Right lobe of liver (tissue), 6 donors: ENCODE measurements around the gene TMEM200B. TPM values are rescaled to one million over a fixed set of nuclear protein-coding genes. Genes with fewer than 3 reads are reported as not detected.

Experiments used
- ATAC-seq, 4 donors: fragments of 200-7000 bp; cut with Tn5 transposase; one replicate each; pipeline ENCODE4 v1.9.1; 2020; ENCODE audit warnings: mild to moderate bottlenecking in 4 of 4, moderate library complexity in 4 of 4
- DNase-seq, 3 donors: peaks; one replicate each; pipeline ENCODE4 v3.0.0-alpha.2; 2020
- H3K27ac ChIP-seq, 3 donors: fragments of 200-600 bp; one replicate each; pipeline ENCODE4 v1.8.0; 2022
- H3K27me3 ChIP-seq, 2 donors: fragments of 200-600 bp; one replicate each; pipeline ENCODE4 v1.8.0; 2022
- H3K36me3 ChIP-seq, 4 donors: fragments of 200-600 bp; sonication (generic) in 1 of 4; one replicate each; pipeline versions ENCODE4 v1.5.1 to v1.8.0; 2017 to 2022; ENCODE audit warnings: control low read depth in 1 of 4
- H3K4me1 ChIP-seq, 4 donors: fragments of 200-600 bp; sonication (generic) in 1 of 4; one replicate each; pipeline versions ENCODE4 v1.5.1 to v1.8.0; 2017 to 2022; ENCODE audit warnings: control low read depth in 1 of 4
- H3K4me3 ChIP-seq, 3 donors: fragments of 200-600 bp; one replicate each; pipeline ENCODE4 v1.8.0; 2022
- H3K9me3 ChIP-seq, 4 donors: fragments of 200-600 bp; sonication (generic) in 1 of 4; one replicate each; pipeline versions ENCODE4 v1.5.1 to v1.8.0; 2017 to 2022; ENCODE audit warnings: control low read depth in 1 of 4
- POLR2A ChIP-seq: fragments of 450-650 bp; IDR thresholded peaks from one replicate; pipeline ENCODE4 v1.6.1; 2017; ENCODE audit warnings: antibody characterized with exemption, mild to moderate bottlenecking
- WGBS: methylation state at CpG from one replicate; pipeline ENCODE4 v1.1.6; 2018; ENCODE audit warnings: low coverage, low lambda C conversion rate; ENCODE audit not compliant: insufficient coverage; ENCODE audit errors: missing lambda C conversion rate; 5-methylcytosine and 5-hydroxymethylcytosine counted together
- intact Hi-C, 2 donors: fragments of 100-400 bp; cut with DNase I; formaldehyde crosslinking; loops; one replicate each; pipeline versions ENCODE4 v1.11.2 to v1.14.1; 2022
- total RNA-seq, 6 experiments: library from RNA; depleted of rRNA in 2 of 6; stranded (reverse); fragments of >200 nt in 2 of 6; fragmentation: NEBNext Ultra II Directional in 3 of 6; extraction: Animal tissue kit (Norgen Biotek cat#: 25700) in 3 of 6; gene quantifications; one replicate each; pipeline versions ENCODE4 v1.1.0 to v1.2.4, GENCODE V29; 2016 to 2023
- TF ChIP-seq, protein P1 (sequence below), 4 donors: fragments of 200-600 bp in 3 of 4; fragments of 450-650 bp in 1 of 4; IDR thresholded peaks; one replicate each; pipeline versions ENCODE4 v1.5.1 to v1.8.0; 2016 to 2022; ENCODE audit warnings: antibody characterized with exemption in 4 of 4, mild to moderate bottlenecking in 2 of 4
- donor health status: DM: no; HTN: yes; CAD: no.
- donor health status: DM: no; HTN: no; CAD: no.
- donor health status: DM: no; HTN: no; CAD: no.
- donor health status: DM: no; HTN: yes; CAD: no.
- donor health status: DM: no; HTN: yes; CAD: no.

The TMEM200B gene
- total RNA-seq, 6 experiments from 2014 or later: 0.83 to 4.5 (median 1.4) TPM

DNA sequence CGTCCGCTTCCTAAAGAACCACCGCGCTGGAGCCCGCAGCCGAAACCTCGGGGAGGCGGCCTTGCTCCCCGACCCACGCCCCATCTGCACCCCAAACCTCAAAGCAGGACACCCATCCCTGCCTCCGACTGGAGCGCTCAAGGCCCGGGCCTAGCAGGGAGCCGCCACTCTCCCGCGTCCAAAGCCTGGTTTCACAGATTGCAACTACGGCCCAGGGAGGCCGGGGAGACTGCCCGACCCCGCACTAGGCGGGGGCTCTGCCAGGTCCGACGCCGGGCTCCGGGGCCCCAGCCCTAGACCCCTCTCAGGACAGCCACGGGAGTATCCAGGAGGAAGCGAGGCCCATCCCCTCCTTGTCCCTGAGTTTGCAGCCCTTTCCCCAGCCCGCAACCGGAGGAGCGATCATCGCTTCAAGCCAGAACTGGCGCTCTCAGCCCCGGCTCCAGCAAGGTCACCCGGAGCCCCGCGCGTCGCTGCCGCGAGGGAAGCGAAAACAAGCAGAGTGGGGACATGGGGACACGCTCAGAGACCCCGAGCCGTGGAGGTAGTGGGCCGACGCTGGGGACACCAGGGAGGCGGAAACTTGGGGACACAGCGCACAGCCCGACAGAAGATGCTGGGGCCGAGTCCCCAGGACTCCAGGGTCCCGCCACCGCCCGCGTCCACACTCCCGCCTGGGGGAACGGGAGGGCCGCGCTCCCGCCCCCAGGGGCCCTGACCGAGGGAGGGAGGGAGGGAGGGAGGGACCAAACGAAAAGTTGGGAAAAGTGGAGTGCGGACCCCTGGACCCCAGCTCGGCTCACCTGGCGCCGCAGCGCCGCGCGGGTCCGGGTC, 433 bp downstream of the TMEM200B start:
- peak overlapping the region; percentile 64 to 74 (median 66) for H3K4me3 ChIP-seq
- H3K36me3 ChIP-seq: peaks cover 0 to 4% (median 0%) of the 10 kb centered on the region in 4 donors
- TF ChIP-seq POLR2A: no peak
- TF ChIP-seq, protein P1, sequence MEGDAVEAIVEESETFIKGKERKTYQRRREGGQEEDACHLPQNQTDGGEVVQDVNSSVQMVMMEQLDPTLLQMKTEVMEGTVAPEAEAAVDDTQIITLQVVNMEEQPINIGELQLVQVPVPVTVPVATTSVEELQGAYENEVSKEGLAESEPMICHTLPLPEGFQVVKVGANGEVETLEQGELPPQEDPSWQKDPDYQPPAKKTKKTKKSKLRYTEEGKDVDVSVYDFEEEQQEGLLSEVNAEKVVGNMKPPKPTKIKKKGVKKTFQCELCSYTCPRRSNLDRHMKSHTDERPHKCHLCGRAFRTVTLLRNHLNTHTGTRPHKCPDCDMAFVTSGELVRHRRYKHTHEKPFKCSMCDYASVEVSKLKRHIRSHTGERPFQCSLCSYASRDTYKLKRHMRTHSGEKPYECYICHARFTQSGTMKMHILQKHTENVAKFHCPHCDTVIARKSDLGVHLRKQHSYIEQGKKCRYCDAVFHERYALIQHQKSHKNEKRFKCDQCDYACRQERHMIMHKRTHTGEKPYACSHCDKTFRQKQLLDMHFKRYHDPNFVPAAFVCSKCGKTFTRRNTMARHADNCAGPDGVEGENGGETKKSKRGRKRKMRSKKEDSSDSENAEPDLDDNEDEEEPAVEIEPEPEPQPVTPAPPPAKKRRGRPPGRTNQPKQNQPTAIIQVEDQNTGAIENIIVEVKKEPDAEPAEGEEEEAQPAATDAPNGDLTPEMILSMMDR (IDR thresholded peaks at IDR 0.05): no peak
- ATAC-seq (peak in 3 of 4 donors; percentile 10 to 29 (median 20)), DNase-seq (peak in 2 of 3 donors; percentile 48 to 54)
- intact Hi-C loops: no loop called here
- H3K27me3 ChIP-seq: no peaks in the 10 kb centered on the region
- WGBS: 6% methylated on average over 10 of the region's 70 CpGs
- H3K4me1 ChIP-seq: peaks cover 0 to 25% (median 4%) of the 10 kb centered on the region in 4 donors
- H3K27ac ChIP-seq: peak overlapping the region; percentile 36 to 75 (median 70)
- H3K9me3 ChIP-seq: no peaks in the 10 kb centered on the region

- ATAC-seq (peak in 3 of 4 donors; percentile 10 to 19 (median 13)), DNase-seq (peak in 2 of 3 donors; percentile 52 to 55)
- Histone ChIP-seq H3K9me3 (no peaks in the 10 kb centered on the region), H3K4me3 (peak overlapping the region; percentile 64 to 74 (median 66)), H3K36me3 (peaks cover 0 to 4% (median 0%) of the 10 kb centered on the region in 4 donors), H3K27me3 (no peaks in the 10 kb centered on the region), H3K4me1 (peaks cover 0 to 25% (median 4%) of the 10 kb centered on the region in 4 donors), H3K27ac (peak overlapping the region; percentile 36 to 75 (median 70))
- TF ChIP-seq, protein P1 (IDR thresholded peaks at IDR 0.05): no peak
- TF ChIP-seq POLR2A: no peak
- intact Hi-C loops: no loop called here
- WGBS: 23% methylated on average over 3 of the region's 34 CpGs
Observed at GRCh38 chr1:29122682-29123052, 1.0 kb downstream of the TMEM200B start.

DNA sequence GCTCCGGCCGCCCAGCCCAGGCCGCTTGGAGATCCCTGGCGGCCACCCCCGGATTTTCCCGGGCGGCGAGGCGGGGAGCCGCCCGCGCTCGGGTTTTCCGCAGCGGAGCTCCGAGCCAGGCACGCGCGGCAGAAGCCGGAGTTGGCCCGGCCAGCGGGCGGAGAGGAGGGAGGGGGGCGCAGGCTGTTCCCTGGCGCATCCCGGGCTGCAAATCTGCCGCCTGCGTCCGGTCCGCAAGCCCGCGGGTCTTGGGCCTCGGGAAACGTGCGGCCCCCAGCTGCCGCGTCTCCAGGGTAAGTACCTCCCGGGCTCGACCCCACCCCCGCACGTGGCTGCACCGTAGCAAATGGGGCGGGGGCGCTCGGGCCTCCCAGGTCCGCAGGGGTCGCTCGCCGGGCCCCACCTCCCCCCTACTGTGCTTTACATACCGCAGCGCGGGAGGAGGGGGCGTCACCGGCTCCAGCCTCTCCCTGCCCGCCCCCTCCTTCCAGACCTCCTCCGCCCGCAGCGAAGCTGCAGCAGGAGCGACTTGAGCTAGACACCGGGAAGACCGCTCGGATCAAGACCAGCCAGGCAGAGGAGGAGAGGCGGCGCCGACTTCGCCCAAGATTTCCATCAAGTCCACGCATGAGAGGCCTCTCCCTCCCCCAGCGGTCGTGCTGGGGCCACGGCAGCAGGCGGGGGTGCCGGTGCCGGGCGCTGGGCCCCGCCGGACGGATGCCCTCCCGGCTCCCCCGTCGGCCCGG, 1.6 kb downstream of the TMEM200B start:
- peak in 1 of 4 donors; percentile 2 for ATAC-seq
- 8% methylated on average over 16 of the region's 81 CpGs for WGBS
- peaks cover 0 to 4% (median 0%) of the 10 kb centered on the region in 4 donors for H3K36me3 ChIP-seq
- peak overlapping the region; percentile 64 to 74 (median 66) for H3K4me3 ChIP-seq
- TF ChIP-seq, protein P1 (IDR thresholded peaks at IDR 0.05): no peak
- TF ChIP-seq POLR2A: no peak
- H3K9me3 ChIP-seq: no peaks in the 10 kb centered on the region
- intact Hi-C loops: no loop called here
- peak overlapping the region in 2 of 3 donors; percentile 70 to 75 for H3K27ac ChIP-seq
- H3K27me3 ChIP-seq: no peaks in the 10 kb centered on the region
- peaks cover 0 to 28% (median 4%) of the 10 kb centered on the region in 4 donors for H3K4me1 ChIP-seq
- peak in 1 of 3 donors; percentile 56 for DNase-seq

GRCh38 chr1:29121516-29121935, 2.2 kb downstream of the TMEM200B start:
- intact Hi-C loops: no loop called here
- H3K4me1 ChIP-seq: peaks cover 0 to 30% (median 4%) of the 10 kb centered on the region in 4 donors

More at GRCh38 chr1:29121516-29121935, 2.2 kb downstream of the TMEM200B start:
- no peaks in the 10 kb centered on the region for H3K27me3 ChIP-seq
- peak overlapping the region in 2 of 3 donors; percentile 64 to 74 for H3K4me3 ChIP-seq
- no peak for DNase-seq
- ATAC-seq: no peak
- no peak overlapping the region for H3K27ac ChIP-seq
- peaks cover 0 to 7% (median 0%) of the 10 kb centered on the region in 4 donors for H3K36me3 ChIP-seq
- TF ChIP-seq, protein P1 (IDR thresholded peaks at IDR 0.05): no peak
- no peak for TF ChIP-seq POLR2A
- no peaks in the 10 kb centered on the region for H3K9me3 ChIP-seq
- WGBS: 7% methylated on average over 9 of the region's 59 CpGs
